Measurements from ENCODE around the gene CHAD.

The CHAD gene

GRCh38 chr17:50514388-50514787 lies 45.7 kb upstream of the CHAD start:
- TF ChIP-seq TCF12 (IDR thresholded peaks at IDR 0.05; ENCODE audit: low read depth) (no peak), EP300 (IDR thresholded peaks at IDR 0.05; ENCODE audit: borderline replicate concordance) (no peak), MAX (IDR thresholded peaks at IDR 0.05) (no peak), TAF1 (IDR thresholded peaks at IDR 0.05; ENCODE audit: low read depth) (no peak), CEBPB (IDR thresholded peaks at IDR 0.05) (no peak), NFIC (IDR thresholded peaks at IDR 0.05) (no peak), YY1 (IDR thresholded peaks at IDR 0.05; ENCODE audit: low read depth) (no peak), CREB1 (IDR thresholded peaks at IDR 0.05; ENCODE audit: low read depth) (no peak), FOXM1 (IDR thresholded peaks at IDR 0.05; ENCODE audit: borderline replicate concordance, low read depth) (no peak)

GRCh38 chr17:50513495-50513894 lies 44.8 kb upstream of the CHAD start:
- no peak for TF ChIP-seq YY1 (IDR thresholded peaks at IDR 0.05; ENCODE audit: low read depth)
- TF ChIP-seq EGR1 (IDR thresholded peaks at IDR 0.05) = no peak
- no peak for TF ChIP-seq CEBPB (IDR thresholded peaks at IDR 0.05)
- TF ChIP-seq CREB1 (IDR thresholded peaks at IDR 0.05; ENCODE audit: low read depth) = no peak
- no peak for TF ChIP-seq USF1 (IDR thresholded peaks at IDR 0.05)
- TF ChIP-seq MAX (IDR thresholded peaks at IDR 0.05) = no peak
- TF ChIP-seq NFIC (IDR thresholded peaks at IDR 0.05) = no peak
- no peak for TF ChIP-seq REST (IDR thresholded peaks at IDR 0.05; ENCODE audit: low read depth)
- no peak for TF ChIP-seq FOXM1 (IDR thresholded peaks at IDR 0.05; ENCODE audit: borderline replicate concordance, low read depth)
- no peak for TF ChIP-seq EP300 (IDR thresholded peaks at IDR 0.05; ENCODE audit: borderline replicate concordance)
- no peak for TF ChIP-seq TAF1 (IDR thresholded peaks at IDR 0.05; ENCODE audit: low read depth)
- no peak for TF ChIP-seq ZBTB7A (IDR thresholded peaks at IDR 0.05; ENCODE audit: low read depth)
- TF ChIP-seq RAD21 (IDR thresholded peaks at IDR 0.05; ENCODE audit: low read depth) = no peak
- no peak for TF ChIP-seq TEAD4 (IDR thresholded peaks at IDR 0.05)
- no peak for TF ChIP-seq TCF12 (IDR thresholded peaks at IDR 0.05; ENCODE audit: low read depth)

- TF ChIP-seq CREB1 (IDR thresholded peaks at IDR 0.05; ENCODE audit: low read depth) (no peak), TAF1 (IDR thresholded peaks at IDR 0.05; ENCODE audit: low read depth) (no peak), TCF12 (IDR thresholded peaks at IDR 0.05; ENCODE audit: low read depth) (no peak), YY1 (IDR thresholded peaks at IDR 0.05; ENCODE audit: low read depth) (no peak), EGR1 (IDR thresholded peaks at IDR 0.05) (no peak), TEAD4 (IDR thresholded peaks at IDR 0.05) (no peak), MAX (IDR thresholded peaks at IDR 0.05) (no peak), USF1 (IDR thresholded peaks at IDR 0.05) (no peak), EP300 (IDR thresholded peaks at IDR 0.05; ENCODE audit: borderline replicate concordance) (no peak), CEBPB (IDR thresholded peaks at IDR 0.05) (no peak), FOXM1 (IDR thresholded peaks at IDR 0.05; ENCODE audit: borderline replicate concordance, low read depth) (no peak), ZBTB7A (IDR thresholded peaks at IDR 0.05; ENCODE audit: low read depth) (no peak)
Observed at GRCh38 chr17:50511058-50511457, 42.4 kb upstream of the CHAD start.

GRCh38 chr17:50508573-50509460 lies 40.1 kb upstream of the CHAD start:
- no peak for TF ChIP-seq TEAD4 (IDR thresholded peaks at IDR 0.05)
- no peak for TF ChIP-seq TAF1 (IDR thresholded peaks at IDR 0.05; ENCODE audit: low read depth)
- no peak for TF ChIP-seq TCF12 (IDR thresholded peaks at IDR 0.05; ENCODE audit: low read depth)
- TF ChIP-seq EP300 (IDR thresholded peaks at IDR 0.05; ENCODE audit: borderline replicate concordance) = no peak
- TF ChIP-seq MAX (IDR thresholded peaks at IDR 0.05) = no peak
- no peak for TF ChIP-seq NFIC (IDR thresholded peaks at IDR 0.05)
- TF ChIP-seq RAD21 (IDR thresholded peaks at IDR 0.05; ENCODE audit: low read depth) = no peak
- TF ChIP-seq REST (IDR thresholded peaks at IDR 0.05; ENCODE audit: low read depth) = no peak
- TF ChIP-seq CREB1 (IDR thresholded peaks at IDR 0.05; ENCODE audit: low read depth) = no peak; the same call in 1 of the 2 replicates
- no peak for TF ChIP-seq USF1 (IDR thresholded peaks at IDR 0.05)
- TF ChIP-seq FOXM1 (IDR thresholded peaks at IDR 0.05; ENCODE audit: borderline replicate concordance, low read depth) = no peak
- no peak for TF ChIP-seq CEBPB (IDR thresholded peaks at IDR 0.05)
